Thyroid gland (tissue), 4 donors: ENCODE results near the gene CPE.

ENCODE experiments used
- CTCF ChIP-seq, 6 experiments: fragments of 200-600 bp in 3 of 6; fragments of 450-650 bp in 3 of 6; sonication (generic) in 3 of 6; IDR thresholded peaks; one replicate each; pipeline ENCODE4 v1.5.1; 2016 to 2019; ENCODE audit warnings: antibody characterized with exemption in 6 of 6, mild to moderate bottlenecking in 2 of 6, inconsistent platforms in 1 of 6, moderate library complexity in 1 of 6
- POLR2A ChIP-seq, 2 donors: fragments of 450-650 bp; IDR thresholded peaks; one replicate each; pipeline ENCODE4 v1.6.1; 2017; ENCODE audit warnings: antibody characterized with exemption in 2 of 2, mild to moderate bottlenecking in 2 of 2, moderate library complexity in 1 of 2

- TF ChIP-seq CTCF (IDR thresholded peaks at IDR 0.05) = no peak
- no peak for TF ChIP-seq POLR2A (IDR thresholded peaks at IDR 0.05)
Measured at GRCh38 chr4:165450871-165451270, 72.1 kb downstream of the CPE start.
